T-cell (primary cell): ENCODE results near the gene PID1. TPM values are rescaled to one million over a fixed set of nuclear protein-coding genes. Genes with fewer than 3 reads are reported as not detected.

ENCODE experiments used
- ATAC-seq, 4 experiments: fragments of 200-7000 bp in 3 of 4; fragments of 150-1000 bp in 1 of 4; cut with Tn5 transposase; replicated peaks in 1 of 4; 1 replicate in 3 of 4; 2 replicates in 1 of 4; pipeline ENCODE4 v1.10.0; 2021; ENCODE audit warnings: moderate library complexity in 3 of 4, mild to moderate bottlenecking in 2 of 4, moderate number of reproducible peaks in 1 of 4
- CTCF ChIA-PET, 2 donors: fragments of 300-600 bp; sonication (Branson Sonifier 250); formaldehyde crosslinking; loops; one replicate each; lab custom pipeline; 2022; ENCODE audit warnings: antibody characterized with exemption in 2 of 2; lab: Charles Lee
- POLR2A ChIA-PET, 2 donors: fragments of 300-600 bp; sonication (Branson Sonifier 250); formaldehyde crosslinking; loops; one replicate each; lab custom pipeline; 2022; ENCODE audit warnings: antibody characterized with exemption in 2 of 2; lab: Charles Lee
- DNase-seq, 35 experiments: peaks; one replicate each; pipeline versions ENCODE4 v3.0.0 to v3.0.0-alpha.2; 2013 to 2023
- H3K27ac ChIP-seq: one replicate; pipeline ENCODE4 v1.5.1; 2013; ENCODE audit warnings: low read length
- H3K27me3 ChIP-seq, 2 experiments: replicated peaks in 1 of 2; 1 replicate in 1 of 2; 2 replicates in 1 of 2; pipeline versions ENCODE4 v1.6.1 to v1.7.0; 2013; ENCODE audit warnings: low read length in 1 of 2, mixed read lengths in 1 of 2; ENCODE audit not compliant: control insufficient read depth in 2 of 2, insufficient read depth in 2 of 2; ENCODE audit errors: extremely low read depth in 1 of 2
- H3K36me3 ChIP-seq, 2 donors: 1 replicate in 1 of 2; 2 replicates in 1 of 2; pipeline versions ENCODE4 v1.6.1 to v1.7.0; 2013; ENCODE audit warnings: low read length in 1 of 2; ENCODE audit not compliant: control insufficient read depth in 2 of 2, insufficient read depth in 1 of 2; ENCODE audit errors: extremely low read depth in 1 of 2
- H3K4me1 ChIP-seq, 2 experiments: 1 replicate in 1 of 2; 2 replicates in 1 of 2; pipeline versions ENCODE4 v1.6.1 to v1.7.0; 2013; ENCODE audit warnings: low read length in 2 of 2, mixed read lengths in 1 of 2; ENCODE audit not compliant: insufficient read depth in 2 of 2, control insufficient read depth in 1 of 2; ENCODE audit errors: extremely low read depth in 1 of 2
- H3K4me3 ChIP-seq, 2 donors: 1 replicate in 1 of 2; 2 replicates in 1 of 2; pipeline versions ENCODE4 v1.5.1 to v1.7.0; 2013; ENCODE audit warnings: mild to moderate bottlenecking in 2 of 2, low read length in 1 of 2, moderate library complexity in 1 of 2; ENCODE audit not compliant: control insufficient read depth in 1 of 2; ENCODE audit errors: extremely low read depth in 1 of 2
- H3K9me3 ChIP-seq: 2 replicates; pipeline ENCODE4 v1.7.0; 2013
- H3K27ac Mint-ChIP-seq, 2 donors: one replicate each; pipeline ENCODE4 v1.8.0; 2020 to 2021; ENCODE audit warnings: mild to moderate bottlenecking in 2 of 2, mixed read lengths in 2 of 2
- H3K27me3 Mint-ChIP-seq, 2 donors: one replicate each; pipeline ENCODE4 v1.8.0; 2021 to 2022; ENCODE audit warnings: mixed read lengths in 2 of 2
- H3K36me3 Mint-ChIP-seq: one replicate; pipeline ENCODE4 v1.8.0; 2021; ENCODE audit warnings: mixed read lengths
- H3K4me1 Mint-ChIP-seq, 3 donors: one replicate each; pipeline ENCODE4 v1.8.0; 2020 to 2022; ENCODE audit warnings: mixed read lengths in 3 of 3, mild to moderate bottlenecking in 1 of 3
- H3K4me3 Mint-ChIP-seq, 3 donors: one replicate each; pipeline ENCODE4 v1.8.0; 2020 to 2022; ENCODE audit warnings: mild to moderate bottlenecking in 3 of 3, mixed read lengths in 3 of 3, moderate library complexity in 3 of 3
- H3K9me3 Mint-ChIP-seq, 3 donors: one replicate each; pipeline ENCODE4 v1.8.0; 2020 to 2022; ENCODE audit warnings: mixed read lengths in 3 of 3
- WGBS: methylation state at CpG from one replicate; pipeline ENCODE4 v1.1.5; 2013; ENCODE audit warnings: missing lambda C conversion rate; ENCODE audit not compliant: insufficient coverage; 5-methylcytosine and 5-hydroxymethylcytosine counted together
- total RNA-seq, 35 experiments: library from RNA in 6 of 35; stranded (reverse) in 6 of 35; fragments of 120-200 nt in 1 of 35; gene quantifications; one replicate each; pipeline versions ENCODE4 v1.2.1 to v1.2.4 and lab custom pipeline; 2013 to 2026

PID1 gene, protein sequence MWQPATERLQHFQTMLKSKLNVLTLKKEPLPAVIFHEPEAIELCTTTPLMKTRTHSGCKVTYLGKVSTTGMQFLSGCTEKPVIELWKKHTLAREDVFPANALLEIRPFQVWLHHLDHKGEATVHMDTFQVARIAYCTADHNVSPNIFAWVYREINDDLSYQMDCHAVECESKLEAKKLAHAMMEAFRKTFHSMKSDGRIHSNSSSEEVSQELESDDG
- total RNA-seq (under 1 TPM in 3 of 5 donors, not detected in 2; 0.20 to 0.36 (median 0.25) TPM), total RNA-seq (lab: John Stamatoyannopoulos, UW) (0 to 0.70 (median 0) reads per million in 29 experiments)
- total RNA-seq (2013) = 0.22 TPM

DNA sequence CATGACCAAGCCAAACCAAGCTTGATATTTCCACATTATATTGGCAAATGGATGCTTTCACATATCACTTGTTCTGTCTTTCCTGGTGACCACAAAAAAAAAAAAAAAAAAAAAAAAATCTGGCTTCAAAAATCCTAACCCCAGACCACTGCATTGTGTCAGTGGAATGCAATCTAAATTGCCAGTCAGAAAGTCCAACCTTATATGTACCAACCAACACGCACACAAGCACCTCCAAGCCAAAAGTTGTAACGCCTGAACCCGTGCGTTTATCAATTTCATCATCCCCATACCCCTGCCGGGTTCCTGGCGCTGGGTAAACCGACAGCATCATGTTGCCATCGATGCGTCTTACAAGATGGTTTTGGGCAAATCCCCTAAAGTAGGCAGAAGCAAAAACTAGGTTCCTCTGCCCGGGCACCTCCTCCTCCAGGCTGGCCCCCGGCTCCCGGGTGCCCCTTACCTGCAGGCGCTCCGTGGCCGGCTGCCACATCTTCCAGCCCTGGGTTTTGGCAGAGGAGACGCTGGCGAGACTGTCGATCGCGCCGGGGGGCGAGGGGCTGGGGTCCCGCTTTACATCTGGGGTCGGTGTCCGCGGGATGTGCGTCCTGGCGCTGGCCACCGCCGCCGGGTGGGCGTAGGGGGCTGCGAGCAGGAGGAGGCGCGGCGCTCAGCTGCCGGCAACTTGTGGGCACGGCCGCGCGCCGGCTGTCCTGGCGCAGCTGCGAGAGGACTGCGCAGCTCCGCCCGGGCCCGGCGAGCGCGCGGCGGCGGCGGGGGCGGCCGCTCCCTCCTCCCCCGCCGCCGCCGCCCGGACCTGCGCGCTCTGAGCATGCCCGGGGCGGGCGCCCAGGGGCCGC, at the start of gene PID1:
Gene PID1, minus strand, starts transcription at position 737 of the 860 bp plus-strand sequence. Its CDS starts 244 bp downstream, at position 493.
- Histone ChIP-seq H3K4me3 (no peak within 1 kb of the TSS), H3K4me1 (no peaks in the 10 kb centered on the region), H3K36me3 (no peaks in the 10 kb centered on the region), H3K9me3 (no peaks in the 10 kb centered on the region), H3K27ac (no peak within 1 kb of the TSS), H3K27me3 (peaks cover 13 to 26% of the 10 kb centered on the region in 2 experiments)
- H3K4me3 Mint-ChIP-seq = no peak within 1 kb of the TSS
- no peak for DNase-seq
- CTCF ChIA-PET = no interaction called here
- H3K4me1 Mint-ChIP-seq = no peaks in the 10 kb centered on the region
- H3K36me3 Mint-ChIP-seq = no peaks in the 10 kb centered on the region
- no peak within 1 kb of the TSS for H3K27ac Mint-ChIP-seq
- H3K27me3 Mint-ChIP-seq = peaks cover 28% of the 10 kb centered on the region in 2 donors
- ATAC-seq = no peak
- H3K9me3 Mint-ChIP-seq = no peaks in the 10 kb centered on the region
- POLR2A ChIA-PET = no interaction called here
- WGBS = 8% methylated on average over 56 of the region's 68 CpGs

DNA sequence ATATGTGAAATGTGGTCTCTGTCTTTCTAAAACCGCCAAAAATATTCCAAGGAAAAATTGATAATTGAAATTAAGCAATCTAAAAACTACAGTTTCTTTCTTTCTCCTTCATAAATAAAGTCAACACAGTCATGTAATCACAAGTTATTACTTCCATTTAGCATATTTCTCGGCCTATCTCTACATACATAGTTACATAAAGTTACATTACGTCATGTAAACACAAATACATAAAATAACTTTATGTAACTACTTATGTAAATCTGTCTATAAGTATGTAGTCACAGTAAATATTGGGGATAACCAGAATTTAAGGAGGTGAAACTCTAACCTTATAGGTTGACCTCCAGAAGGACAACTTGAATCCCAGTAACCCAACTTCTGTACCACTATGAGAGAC, 48.5 kb upstream of the PID1 start:
- no peaks in the 10 kb centered on the region for H3K36me3 Mint-ChIP-seq
- ChIA-PET POLR2A (no interaction called here), CTCF (no interaction called here)
- WGBS = no CpG with 5 or more reads among the region's 3 CpGs
- no peak for DNase-seq
- H3K4me1 Mint-ChIP-seq = no peaks in the 10 kb centered on the region
- no peak overlapping the region for H3K4me3 Mint-ChIP-seq
- no peaks in the 10 kb centered on the region for H3K4me1 ChIP-seq
- ATAC-seq = no peak
- no peaks in the 10 kb centered on the region for H3K27me3 ChIP-seq
- peaks cover 4 to 16% (median 5%) of the 10 kb centered on the region in 3 donors for H3K9me3 Mint-ChIP-seq
- H3K4me3 ChIP-seq = no peak overlapping the region
- no peak overlapping the region for H3K27ac ChIP-seq
- H3K27me3 Mint-ChIP-seq = peaks cover 3% of the 10 kb centered on the region in 2 donors
- no peak overlapping the region for H3K27ac Mint-ChIP-seq
- H3K36me3 ChIP-seq = no peaks in the 10 kb centered on the region
- no peaks in the 10 kb centered on the region for H3K9me3 ChIP-seq

DNA sequence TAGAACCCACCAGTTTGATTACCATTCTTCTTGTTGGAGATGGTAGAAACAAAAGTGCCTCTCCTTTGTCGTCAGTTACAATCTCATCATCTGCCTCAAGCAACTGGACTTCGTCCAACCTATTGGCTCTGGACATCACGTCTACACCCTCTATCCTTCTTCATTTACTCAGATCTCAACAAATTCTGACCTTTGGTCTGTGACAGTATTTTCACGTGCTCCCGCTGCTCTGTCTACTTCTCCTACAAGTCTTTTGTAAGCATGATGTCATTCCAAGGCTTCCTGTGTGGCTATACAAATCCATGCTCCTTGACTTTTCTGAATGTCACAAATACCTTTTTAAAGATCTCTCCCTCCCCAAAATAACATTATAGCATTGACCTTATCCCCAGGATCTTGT, 43.0 kb upstream of the PID1 start:
- no peak for ATAC-seq
- no peaks in the 10 kb centered on the region for H3K4me1 ChIP-seq
- no peaks in the 10 kb centered on the region for H3K9me3 ChIP-seq
- Mint-ChIP-seq H3K4me1 (no peaks in the 10 kb centered on the region), H3K27ac (no peak overlapping the region), H3K27me3 (no peaks in the 10 kb centered on the region), H3K36me3 (no peaks in the 10 kb centered on the region), H3K9me3 (peaks cover 2 to 3% (median 3%) of the 10 kb centered on the region in 3 donors), H3K4me3 (no peak overlapping the region)
- no peak overlapping the region for H3K4me3 ChIP-seq
- H3K36me3 ChIP-seq = no peaks in the 10 kb centered on the region
- ChIA-PET POLR2A (no interaction called here), CTCF (no interaction called here)
- no peak for DNase-seq
- WGBS = 96% methylated on average over 3 of the region's 5 CpGs
- H3K27ac ChIP-seq = no peak overlapping the region
- H3K27me3 ChIP-seq = no peaks in the 10 kb centered on the region

DNA sequence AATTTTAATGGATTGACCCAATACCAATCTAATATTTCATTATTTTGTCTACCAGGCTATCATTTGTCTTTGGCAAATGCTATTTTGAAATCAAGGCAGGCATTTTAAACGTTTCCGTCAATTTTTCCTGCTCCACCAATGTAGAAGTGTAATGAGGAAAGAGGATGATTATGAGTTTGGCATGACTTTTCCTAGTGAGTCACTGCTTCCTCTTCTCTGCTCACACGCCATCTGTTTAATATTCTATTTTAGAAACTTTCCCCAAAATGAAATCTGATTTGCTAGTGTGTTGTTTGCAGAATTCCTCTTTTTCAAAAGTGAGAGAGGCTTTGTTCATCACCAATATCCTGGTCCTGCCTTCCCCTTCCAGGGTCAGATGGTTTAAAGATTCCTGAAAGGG, 42.5 kb upstream of the PID1 start:
- Mint-ChIP-seq H3K27me3 (no peaks in the 10 kb centered on the region), H3K27ac (no peak overlapping the region), H3K4me3 (no peak overlapping the region), H3K4me1 (no peaks in the 10 kb centered on the region), H3K9me3 (peaks cover 2 to 3% (median 3%) of the 10 kb centered on the region in 3 donors), H3K36me3 (no peaks in the 10 kb centered on the region)
- WGBS = no CpG with 5 or more reads among the region's 3 CpGs
- POLR2A ChIA-PET = no interaction called here
- Histone ChIP-seq H3K4me1 (no peaks in the 10 kb centered on the region), H3K27me3 (no peaks in the 10 kb centered on the region), H3K4me3 (no peak overlapping the region), H3K9me3 (no peaks in the 10 kb centered on the region), H3K27ac (no peak overlapping the region), H3K36me3 (no peaks in the 10 kb centered on the region)
- no peak for DNase-seq
- CTCF ChIA-PET = no interaction called here
- no peak for ATAC-seq

DNA sequence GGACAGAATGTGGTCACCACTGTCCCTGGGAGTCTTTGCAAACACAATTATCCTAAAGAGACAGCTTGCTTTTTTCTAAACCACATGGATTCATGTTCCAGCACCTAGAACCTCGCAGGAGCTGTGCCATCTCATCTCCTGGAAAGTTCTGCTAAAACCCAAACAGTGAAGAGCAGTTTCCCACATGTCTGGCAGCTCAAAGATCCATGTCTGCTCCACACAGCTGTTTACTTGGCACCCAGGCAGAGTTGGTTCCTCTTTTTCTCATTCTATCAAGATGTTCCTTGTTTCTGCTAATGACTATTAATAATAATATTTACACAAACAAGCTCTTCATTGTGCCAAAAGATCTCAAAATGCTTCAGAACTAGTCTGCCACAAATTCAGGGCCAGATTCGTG, 30.1 kb upstream of the PID1 start:
- Mint-ChIP-seq H3K36me3 (no peaks in the 10 kb centered on the region), H3K9me3 (peaks cover 0 to 11% (median 0%) of the 10 kb centered on the region in 3 donors), H3K4me1 (no peaks in the 10 kb centered on the region), H3K27me3 (no peaks in the 10 kb centered on the region), H3K4me3 (no peak overlapping the region), H3K27ac (no peak overlapping the region)
- H3K9me3 ChIP-seq = no peaks in the 10 kb centered on the region
- ChIA-PET CTCF (no interaction called here), POLR2A (no interaction called here)
- H3K27ac ChIP-seq = no peak overlapping the region
- no peaks in the 10 kb centered on the region for H3K36me3 ChIP-seq
- ATAC-seq = no peak
- DNase-seq = no peak
- H3K4me3 ChIP-seq = no peak overlapping the region
- WGBS = 30% methylated on average over 2 of the region's 2 CpGs
- no peaks in the 10 kb centered on the region for H3K27me3 ChIP-seq
- no peaks in the 10 kb centered on the region for H3K4me1 ChIP-seq

DNA sequence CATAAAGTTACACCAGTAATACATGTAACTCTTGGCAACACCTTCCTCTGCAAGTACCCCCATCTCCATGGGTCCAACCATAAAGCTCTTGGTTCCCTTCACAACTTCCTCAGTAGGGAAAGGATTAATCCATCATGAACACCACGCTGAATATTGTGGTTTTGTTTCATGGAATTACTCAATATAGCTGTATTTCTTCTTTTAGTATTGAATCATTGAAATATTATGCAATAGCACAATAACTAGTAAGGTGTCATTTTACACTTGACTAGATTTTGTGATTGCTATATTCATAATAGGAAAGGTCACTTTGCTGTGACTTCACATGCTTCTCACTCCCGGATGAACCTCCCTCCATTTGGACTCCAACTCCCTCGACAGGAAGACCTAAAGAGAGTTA, 29.7 kb upstream of the PID1 start:
- no peak overlapping the region for H3K27ac Mint-ChIP-seq
- H3K9me3 ChIP-seq = no peaks in the 10 kb centered on the region
- DNase-seq = no peak

More for the DNA sequence above, 29.7 kb upstream of the PID1 start:
- Histone ChIP-seq H3K36me3 (no peaks in the 10 kb centered on the region), H3K4me3 (no peak overlapping the region), H3K27me3 (no peaks in the 10 kb centered on the region), H3K27ac (no peak overlapping the region), H3K4me1 (no peaks in the 10 kb centered on the region)
- ChIA-PET POLR2A (no interaction called here), CTCF (no interaction called here)
- ATAC-seq = no peak
- Mint-ChIP-seq H3K36me3 (no peaks in the 10 kb centered on the region), H3K4me1 (no peaks in the 10 kb centered on the region), H3K9me3 (peaks cover 0 to 11% (median 0%) of the 10 kb centered on the region in 3 donors), H3K4me3 (no peak overlapping the region), H3K27me3 (no peaks in the 10 kb centered on the region)
- WGBS = 60% methylated on average over 1 of the region's 3 CpGs
